ENCODE data around the gene TAF3. TPM values are rescaled to one million over a fixed set of nuclear protein-coding genes. Genes with fewer than 3 reads are reported as not detected.

The TAF3 gene
- total RNA-seq, 1 donor from 2014 or later: 10.8 TPM

DNA sequence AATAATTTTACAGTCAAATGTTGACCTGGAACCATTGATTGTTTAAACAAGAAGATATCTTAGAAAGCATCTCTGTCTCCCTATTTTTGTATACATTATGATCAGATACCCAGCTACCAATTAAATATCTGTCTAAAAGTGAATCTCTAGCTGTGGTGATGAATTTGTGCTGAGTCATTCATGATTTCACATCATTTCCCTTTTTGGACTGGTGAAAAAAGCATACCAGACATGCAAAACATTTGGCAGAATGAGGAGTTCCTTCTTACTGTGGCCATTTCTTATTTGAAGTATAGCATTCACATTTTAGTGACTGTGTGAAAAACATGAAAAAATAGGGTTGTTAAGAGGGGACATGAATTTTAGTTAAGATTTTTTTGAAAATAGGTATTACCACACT, 138.2 kb downstream of the TAF3 start:
- Histone ChIP-seq H3K4me1 (peaks cover 8% of the 10 kb centered on the region), H3K9me3 (no peaks in the 10 kb centered on the region), H3K27me3 (ENCODE audit: low read depth) (no peaks in the 10 kb centered on the region), H3K27ac (no peak overlapping the region), H3K36me3 (no peaks in the 10 kb centered on the region), H3K4me3 (no peak overlapping the region)
- TF ChIP-seq, protein P1, sequence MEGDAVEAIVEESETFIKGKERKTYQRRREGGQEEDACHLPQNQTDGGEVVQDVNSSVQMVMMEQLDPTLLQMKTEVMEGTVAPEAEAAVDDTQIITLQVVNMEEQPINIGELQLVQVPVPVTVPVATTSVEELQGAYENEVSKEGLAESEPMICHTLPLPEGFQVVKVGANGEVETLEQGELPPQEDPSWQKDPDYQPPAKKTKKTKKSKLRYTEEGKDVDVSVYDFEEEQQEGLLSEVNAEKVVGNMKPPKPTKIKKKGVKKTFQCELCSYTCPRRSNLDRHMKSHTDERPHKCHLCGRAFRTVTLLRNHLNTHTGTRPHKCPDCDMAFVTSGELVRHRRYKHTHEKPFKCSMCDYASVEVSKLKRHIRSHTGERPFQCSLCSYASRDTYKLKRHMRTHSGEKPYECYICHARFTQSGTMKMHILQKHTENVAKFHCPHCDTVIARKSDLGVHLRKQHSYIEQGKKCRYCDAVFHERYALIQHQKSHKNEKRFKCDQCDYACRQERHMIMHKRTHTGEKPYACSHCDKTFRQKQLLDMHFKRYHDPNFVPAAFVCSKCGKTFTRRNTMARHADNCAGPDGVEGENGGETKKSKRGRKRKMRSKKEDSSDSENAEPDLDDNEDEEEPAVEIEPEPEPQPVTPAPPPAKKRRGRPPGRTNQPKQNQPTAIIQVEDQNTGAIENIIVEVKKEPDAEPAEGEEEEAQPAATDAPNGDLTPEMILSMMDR (IDR thresholded peaks at IDR 0.05): no peak
- intact Hi-C loops (cut with DNase I): no loop called here
- no peak for DNase-seq
- no peak for ATAC-seq

DNA sequence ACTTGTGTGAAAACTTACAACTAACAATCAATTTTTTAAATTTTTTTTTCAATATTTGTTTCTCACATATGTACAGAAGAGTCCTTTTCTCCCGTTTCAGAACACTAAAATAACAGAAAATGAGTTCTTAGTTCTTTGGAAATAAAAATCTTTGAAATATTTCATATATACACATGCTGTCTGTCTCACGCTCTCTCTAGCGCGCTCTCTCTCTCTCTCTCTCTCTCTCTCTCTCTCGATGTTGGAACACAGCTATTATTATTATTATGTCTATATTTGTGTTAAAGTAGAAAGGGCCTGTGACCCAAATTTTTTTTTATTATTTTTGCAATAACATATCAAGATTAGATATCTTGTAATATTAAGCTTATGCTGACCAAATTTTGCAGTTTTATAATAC, 139.3 kb downstream of the TAF3 start:
- H3K4me1 ChIP-seq: peaks cover 8% of the 10 kb centered on the region
- no peak overlapping the region for H3K4me3 ChIP-seq
- no peaks in the 10 kb centered on the region for H3K9me3 ChIP-seq
- H3K27ac ChIP-seq: no peak overlapping the region
- TF ChIP-seq, protein P1 (IDR thresholded peaks at IDR 0.05): no peak
- no peaks in the 10 kb centered on the region for H3K36me3 ChIP-seq
- ATAC-seq (no peak), DNase-seq (no peak)
- no peaks in the 10 kb centered on the region for H3K27me3 ChIP-seq (ENCODE audit: low read depth)
- intact Hi-C loops (cut with DNase I): no loop called here

DNA sequence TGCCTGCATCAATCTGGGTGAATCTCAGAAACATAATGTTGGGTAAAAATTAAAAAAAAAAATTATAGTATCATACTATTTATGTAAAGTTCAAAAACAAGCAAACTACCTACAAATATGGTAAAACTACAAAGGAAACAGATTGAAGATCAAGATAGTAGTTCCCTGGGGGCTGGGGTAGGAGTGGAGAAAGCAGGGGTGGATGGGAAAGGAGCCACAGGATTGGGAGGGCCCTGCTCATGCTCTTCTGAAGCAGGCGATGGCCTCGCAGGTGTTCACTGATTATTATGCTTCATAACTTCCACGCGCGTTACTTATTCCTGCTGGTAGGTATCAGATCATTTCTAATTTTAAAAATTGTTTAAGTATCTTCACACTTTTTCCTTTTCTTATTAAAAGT, 140.1 kb downstream of the TAF3 start:
- intact Hi-C loops (cut with DNase I): no loop called here
- TF ChIP-seq, protein P1 (IDR thresholded peaks at IDR 0.05): no peak
- H3K4me1 ChIP-seq: peaks cover 8% of the 10 kb centered on the region
- ATAC-seq: no peak
- H3K27ac ChIP-seq: no peak overlapping the region
- H3K36me3 ChIP-seq: no peaks in the 10 kb centered on the region
- H3K9me3 ChIP-seq: no peaks in the 10 kb centered on the region
- DNase-seq: no peak
- no peak overlapping the region for H3K4me3 ChIP-seq
- H3K27me3 ChIP-seq (ENCODE audit: low read depth): no peaks in the 10 kb centered on the region

DNA sequence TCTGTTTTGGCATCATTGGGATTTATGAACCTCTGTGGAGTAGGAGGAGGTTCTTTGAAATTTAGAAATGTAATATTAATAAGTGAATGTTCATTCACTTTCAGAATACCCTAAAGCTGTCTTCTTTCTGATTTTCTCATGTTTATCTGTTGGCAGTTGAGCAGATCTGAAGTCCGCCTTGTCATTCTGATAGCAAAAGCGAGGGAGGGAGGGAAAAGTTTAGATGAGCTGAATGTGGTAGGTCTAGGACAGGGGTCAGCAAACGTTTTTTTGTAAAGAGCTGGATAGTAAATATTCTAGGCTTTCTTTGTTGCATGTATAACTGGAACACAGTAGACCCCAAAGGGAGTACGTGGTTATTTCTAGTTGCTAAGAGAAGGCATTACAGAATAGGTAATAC, 141.8 kb downstream of the TAF3 start:
- peaks cover 8% of the 10 kb centered on the region for H3K36me3 ChIP-seq
- ATAC-seq (no peak), DNase-seq (no peak)
- H3K4me1 ChIP-seq: peaks cover 8% of the 10 kb centered on the region
- TF ChIP-seq, protein P1 (IDR thresholded peaks at IDR 0.05): no peak
- no peak overlapping the region for H3K27ac ChIP-seq
- no peaks in the 10 kb centered on the region for H3K9me3 ChIP-seq
- H3K27me3 ChIP-seq (ENCODE audit: low read depth): no peaks in the 10 kb centered on the region
- intact Hi-C loops (cut with DNase I): no loop called here
- no peak overlapping the region for H3K4me3 ChIP-seq

DNA sequence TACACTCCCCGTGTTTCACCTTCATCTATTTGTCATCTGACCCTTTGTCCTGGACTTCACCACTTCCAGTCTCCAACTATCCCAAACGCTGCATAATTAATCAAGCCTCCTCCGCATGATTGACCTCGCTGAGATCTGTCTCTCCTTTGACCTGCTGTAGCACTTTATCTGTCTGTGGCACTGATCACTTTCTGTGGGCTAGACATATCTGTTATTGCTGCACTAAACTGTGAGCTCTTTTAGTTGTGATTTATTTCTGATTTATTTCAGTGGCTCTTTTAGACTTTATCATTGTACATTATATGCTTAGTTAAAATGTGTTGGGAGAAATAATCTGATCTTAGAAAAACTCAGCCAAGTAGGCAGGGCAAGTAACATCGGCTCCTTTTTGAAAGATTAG, 144.3 kb downstream of the TAF3 start:
- no peaks in the 10 kb centered on the region for H3K4me1 ChIP-seq
- H3K9me3 ChIP-seq: no peaks in the 10 kb centered on the region
- H3K27me3 ChIP-seq (ENCODE audit: low read depth): no peaks in the 10 kb centered on the region
- H3K27ac ChIP-seq: no peak overlapping the region
- intact Hi-C loops (cut with DNase I): no loop called here
- no peak overlapping the region for H3K4me3 ChIP-seq
- no peak for ATAC-seq
- peaks cover 18% of the 10 kb centered on the region for H3K36me3 ChIP-seq
- DNase-seq: no peak
- TF ChIP-seq, protein P1 (IDR thresholded peaks at IDR 0.05): no peak

DNA sequence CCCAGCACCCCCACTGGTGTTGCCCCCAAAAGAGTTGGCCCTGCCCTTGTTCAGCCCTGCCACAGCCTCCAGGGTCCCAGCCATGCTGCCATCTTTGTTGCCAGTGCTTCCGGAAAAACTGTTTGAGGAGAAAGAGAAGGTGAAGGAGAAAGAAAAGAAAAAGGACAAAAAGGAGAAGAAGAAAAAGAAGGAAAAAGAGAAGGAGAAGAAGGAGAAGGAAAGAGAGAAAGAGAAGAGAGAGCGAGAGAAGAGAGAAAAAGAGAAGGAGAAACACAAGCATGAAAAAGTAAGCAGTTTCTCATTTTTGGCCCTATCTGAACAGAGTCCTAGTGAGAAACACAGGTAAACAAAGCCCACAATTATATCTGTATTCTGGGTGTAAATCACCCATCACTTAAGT, 147.2 kb downstream of the TAF3 start:
- no peaks in the 10 kb centered on the region for H3K9me3 ChIP-seq
- H3K27me3 ChIP-seq (ENCODE audit: low read depth): no peaks in the 10 kb centered on the region
- H3K4me3 ChIP-seq: no peak overlapping the region
- intact Hi-C loops (cut with DNase I): no loop called here
- H3K4me1 ChIP-seq: no peaks in the 10 kb centered on the region
- peaks cover 18% of the 10 kb centered on the region for H3K36me3 ChIP-seq
- DNase-seq: no peak
- TF ChIP-seq, protein P1 (IDR thresholded peaks at IDR 0.05): no peak
- ATAC-seq: no peak
- no peak overlapping the region for H3K27ac ChIP-seq
